ENCODE results near the gene TRPV5.
"Not testable (repeated sequence)": the region's sequence is repeated elsewhere in the genome, so short reads cannot be mapped to it uniquely, and the experiment has no call there.

The TRPV5 gene

DNA sequence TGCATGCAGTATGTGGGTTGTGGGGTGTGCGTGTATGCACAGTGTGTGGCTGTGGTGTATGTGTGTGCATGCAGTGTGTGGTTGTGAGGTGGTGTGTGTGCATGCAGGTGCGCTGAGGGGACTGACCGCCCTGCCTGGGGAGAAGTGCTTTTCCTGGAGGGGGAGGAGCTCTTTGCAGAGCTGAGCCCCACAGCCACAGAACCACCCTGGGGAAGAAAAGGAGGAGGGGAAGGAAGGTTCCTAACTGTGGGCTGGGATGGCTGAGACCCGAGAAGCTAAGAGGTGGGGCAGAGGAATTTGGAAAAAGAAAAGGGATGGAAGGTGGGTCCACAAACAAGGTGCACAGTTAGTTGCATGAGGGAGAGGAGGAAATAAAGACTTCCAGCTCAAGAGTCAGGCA, at the start of gene TRPV5:
TSS of gene TRPV5 (minus strand) at position 123 of the 400 bp plus-strand sequence. CDS start 287 bp downstream, outside the sequence.
- no peaks in the 10 kb centered on the region for H3K36me3 ChIP-seq (replicated peaks)
- H3K27me3 ChIP-seq (ENCODE audit: low read depth) = no peaks in the 10 kb centered on the region
- no peak within 1 kb of the TSS for H3K4me3 ChIP-seq
- no peak for DNase-seq (ENCODE audit: low spot score in 2 of 2)
- H3K4me1 ChIP-seq = no peaks in the 10 kb centered on the region
- no peaks in the 10 kb centered on the region for H3K9me3 ChIP-seq
- in situ Hi-C loops (cut with MboI; ENCODE audit: low sequenced_read_pairs) = no loop called here

DNA sequence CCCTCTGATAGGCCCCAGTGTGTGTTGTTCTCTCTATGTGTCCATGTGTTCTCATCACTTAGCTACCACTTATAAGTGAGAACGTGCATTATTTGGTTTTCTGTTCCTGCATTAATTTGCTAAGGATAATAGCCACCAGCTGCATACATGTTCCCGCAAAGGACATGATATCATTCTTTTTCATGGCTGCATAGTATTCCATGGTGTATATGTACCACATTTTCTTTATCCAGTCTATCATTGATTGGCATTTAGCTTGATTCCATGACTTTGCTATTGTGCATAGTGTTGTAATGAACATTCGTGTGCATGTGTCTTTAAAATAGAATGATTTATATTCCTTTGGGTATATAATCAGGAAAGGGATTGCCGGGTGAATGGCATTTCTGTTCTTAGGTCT, 44.9 kb upstream of the TRPV5 start:
- H3K4me1 ChIP-seq; in situ Hi-C loops (cut with MboI; ENCODE audit: low sequenced_read_pairs); DNase-seq (ENCODE audit: low spot score in 2 of 2); H3K36me3 ChIP-seq (replicated peaks); H3K9me3 ChIP-seq; H3K27me3 ChIP-seq (ENCODE audit: low read depth); H3K4me3 ChIP-seq: not testable (repeated sequence)

DNA sequence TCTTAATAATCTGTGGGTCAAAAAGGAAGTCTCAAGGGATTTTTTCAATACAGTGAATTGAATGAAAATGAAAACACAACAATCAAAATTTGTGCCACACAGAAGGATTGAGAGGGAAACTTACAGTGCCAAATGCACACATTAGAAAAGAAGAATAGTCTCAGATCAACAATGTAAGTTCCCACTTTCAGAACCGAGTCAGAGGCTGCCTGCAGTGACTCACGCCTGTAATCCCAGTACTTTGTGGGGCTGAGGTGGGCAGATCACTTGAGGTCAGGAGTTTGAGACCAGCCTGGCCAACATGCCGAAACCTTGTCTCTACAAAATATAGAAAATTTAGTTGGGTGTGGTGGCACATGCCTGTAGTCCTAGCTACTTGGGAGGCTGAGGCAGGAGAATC, 41.1 kb upstream of the TRPV5 start:
- no peak for DNase-seq (ENCODE audit: low spot score in 2 of 2)
- Histone ChIP-seq H3K36me3 (replicated peaks) (no peaks in the 10 kb centered on the region), H3K27me3 (ENCODE audit: low read depth) (no peaks in the 10 kb centered on the region), H3K4me3 (no peak overlapping the region), H3K9me3 (no peaks in the 10 kb centered on the region), H3K4me1 (no peaks in the 10 kb centered on the region)
- in situ Hi-C loops (cut with MboI; ENCODE audit: low sequenced_read_pairs) = no loop called here

- Histone ChIP-seq H3K27me3 (ENCODE audit: low read depth) (0 out of 2 replicates have a peak, but pooled peaks cover 2% of the 10 kb centered on the region), H3K4me1 (no peaks in the 10 kb centered on the region), H3K36me3 (replicated peaks) (no peaks in the 10 kb centered on the region), H3K9me3 (no peaks in the 10 kb centered on the region), H3K4me3 (no peak overlapping the region)
- no peak for DNase-seq (ENCODE audit: low spot score in 2 of 2)
- in situ Hi-C loops (cut with MboI; ENCODE audit: low sequenced_read_pairs) = no loop called here
Measured at GRCh38 chr7:142969183-142969582, 35.6 kb upstream of the TRPV5 start.

GRCh38 chr7:142968229-142968628, 34.7 kb upstream of the TRPV5 start:
- Histone ChIP-seq H3K4me3 (no peak overlapping the region), H3K4me1 (no peaks in the 10 kb centered on the region), H3K9me3 (no peaks in the 10 kb centered on the region), H3K36me3 (replicated peaks) (no peaks in the 10 kb centered on the region), H3K27me3 (ENCODE audit: low read depth) (0 out of 2 replicates have a peak, but pooled peaks cover 2% of the 10 kb centered on the region)
- in situ Hi-C loops (cut with MboI; ENCODE audit: low sequenced_read_pairs) = no loop called here
- DNase-seq (ENCODE audit: low spot score in 2 of 2) = no peak

GRCh38 chr7:142964502-142965246, 31.1 kb upstream of the TRPV5 start:
- H3K4me1 ChIP-seq = no peaks in the 10 kb centered on the region
- no peak for DNase-seq (ENCODE audit: low spot score in 2 of 2)
- in situ Hi-C loops (cut with MboI; ENCODE audit: low sequenced_read_pairs) = no loop called here
- H3K27me3 ChIP-seq (ENCODE audit: low read depth) = 0 out of 2 replicates have a peak, but pooled peaks cover 2% of the 10 kb centered on the region
- no peak overlapping the region for H3K4me3 ChIP-seq
- H3K9me3 ChIP-seq = no peaks in the 10 kb centered on the region
- no peaks in the 10 kb centered on the region for H3K36me3 ChIP-seq (replicated peaks)

GRCh38 chr7:142963993-142964392, 30.4 kb upstream of the TRPV5 start:
- Histone ChIP-seq H3K4me1 (no peaks in the 10 kb centered on the region), H3K9me3 (no peaks in the 10 kb centered on the region), H3K27me3 (ENCODE audit: low read depth) (0 out of 2 replicates have a peak, but pooled peaks cover 2% of the 10 kb centered on the region), H3K36me3 (replicated peaks) (no peaks in the 10 kb centered on the region), H3K4me3 (no peak overlapping the region)
- DNase-seq (ENCODE audit: low spot score in 2 of 2) = no peak
- in situ Hi-C loops (cut with MboI; ENCODE audit: low sequenced_read_pairs) = no loop called here

- in situ Hi-C loops (cut with MboI; ENCODE audit: low sequenced_read_pairs) = no loop called here
Measured at GRCh38 chr7:142962991-142963390, 29.4 kb upstream of the TRPV5 start.

DNA sequence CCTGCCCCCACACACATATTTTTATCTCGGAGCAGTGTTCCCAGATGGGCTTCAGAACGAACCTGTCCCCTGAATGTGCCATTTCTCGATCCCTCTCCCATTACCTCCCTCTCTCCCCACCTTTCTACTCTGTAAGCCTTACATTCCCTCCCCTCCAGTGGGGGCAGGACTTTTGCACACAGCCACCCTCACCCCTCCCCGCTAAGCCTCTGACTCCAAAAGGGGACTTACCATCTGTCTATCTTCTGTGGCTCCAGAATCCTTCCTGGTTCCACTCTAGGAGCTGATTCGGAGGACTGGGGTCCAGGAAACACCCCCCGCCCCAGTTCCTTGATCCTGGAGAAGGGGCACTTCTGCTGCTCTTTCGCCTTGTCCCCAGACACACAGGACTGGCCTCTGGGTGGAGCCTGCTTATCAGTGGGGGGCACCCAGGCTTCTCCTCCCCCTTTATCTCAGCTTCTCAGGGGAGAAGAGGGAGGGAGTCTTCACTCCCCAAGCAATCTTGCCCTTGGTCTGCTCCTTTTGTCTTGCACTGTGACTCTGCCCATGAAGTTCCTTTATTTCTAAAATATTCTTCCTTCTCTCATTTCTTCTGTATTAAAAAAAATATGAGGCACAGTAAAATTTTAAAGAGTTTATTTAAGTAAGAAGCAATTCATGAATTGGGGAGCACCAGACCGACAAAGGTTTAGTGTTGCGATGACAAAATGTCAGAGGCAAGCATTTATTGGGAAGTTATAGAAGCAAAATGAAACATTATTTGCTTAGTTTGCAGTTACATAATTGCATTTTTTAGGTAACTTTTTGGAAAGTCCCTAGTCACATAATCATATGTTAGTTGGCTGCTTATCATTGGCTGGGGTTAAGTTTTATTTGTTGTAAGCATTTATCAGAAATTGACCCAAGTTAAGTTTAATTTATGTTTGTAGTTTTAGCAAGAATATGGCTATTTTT, 28.7 kb upstream of the TRPV5 start, which contains the start of gene KEL:
TSS of gene KEL (minus strand) at position 391 of the 954 bp plus-strand sequence. CDS start at position 234, 157 bp downstream.
- H3K4me1 ChIP-seq = peaks cover 3% of the 10 kb centered on the region; the same call in 1 of the 2 replicates
- DNase-seq (ENCODE audit: low spot score in 2 of 2) = no peak
- H3K27me3 ChIP-seq (ENCODE audit: low read depth) = 0 out of 2 replicates have a peak, but pooled peaks cover 2% of the 10 kb centered on the region
- no peak within 1 kb of the TSS for H3K4me3 ChIP-seq
- no peaks in the 10 kb centered on the region for H3K36me3 ChIP-seq (replicated peaks)
- in situ Hi-C loops (cut with MboI; ENCODE audit: low sequenced_read_pairs) = no loop called here
- H3K9me3 ChIP-seq = no peaks in the 10 kb centered on the region

More at GRCh38 chr7:142962991-142963390, 29.4 kb upstream of the TRPV5 start:
- Histone ChIP-seq H3K9me3 (no peaks in the 10 kb centered on the region), H3K27me3 (ENCODE audit: low read depth) (0 out of 2 replicates have a peak, but pooled peaks cover 2% of the 10 kb centered on the region), H3K4me1 (peaks cover 3% of the 10 kb centered on the region; the same call in 1 of the 2 replicates), H3K36me3 (replicated peaks) (no peaks in the 10 kb centered on the region), H3K4me3 (no peak overlapping the region)
- DNase-seq (ENCODE audit: low spot score in 2 of 2) = no peak

GRCh38 chr7:142961595-142961972, 28.0 kb upstream of the TRPV5 start:
- Histone ChIP-seq H3K4me1 (peaks cover 3% of the 10 kb centered on the region; the same call in 1 of the 2 replicates), H3K27me3 (ENCODE audit: low read depth) (0 out of 2 replicates have a peak, but pooled peaks cover 2% of the 10 kb centered on the region), H3K4me3 (no peak overlapping the region), H3K9me3 (no peaks in the 10 kb centered on the region), H3K36me3 (replicated peaks) (no peaks in the 10 kb centered on the region)
- DNase-seq (ENCODE audit: low spot score in 2 of 2) = no peak
- in situ Hi-C loops (cut with MboI; ENCODE audit: low sequenced_read_pairs) = no loop called here

- no peak for DNase-seq (ENCODE audit: low spot score in 2 of 2)
- in situ Hi-C loops (cut with MboI; ENCODE audit: low sequenced_read_pairs) = no loop called here
- Histone ChIP-seq H3K36me3 (replicated peaks) (no peaks in the 10 kb centered on the region), H3K4me3 (no peak overlapping the region), H3K4me1 (peaks cover 3% of the 10 kb centered on the region; the same call in 1 of the 2 replicates), H3K9me3 (no peaks in the 10 kb centered on the region), H3K27me3 (ENCODE audit: low read depth) (0 out of 2 replicates have a peak, but pooled peaks cover 2% of the 10 kb centered on the region)
Measured at GRCh38 chr7:142960955-142961512, 27.5 kb upstream of the TRPV5 start.

- Histone ChIP-seq H3K9me3 (no peaks in the 10 kb centered on the region), H3K36me3 (replicated peaks) (no peaks in the 10 kb centered on the region), H3K4me3 (no peak overlapping the region), H3K4me1 (peaks cover 3% of the 10 kb centered on the region; the same call in 1 of the 2 replicates), H3K27me3 (ENCODE audit: low read depth) (no peaks in the 10 kb centered on the region)
- DNase-seq (ENCODE audit: low spot score in 2 of 2) = no peak
- in situ Hi-C loops (cut with MboI; ENCODE audit: low sequenced_read_pairs) = no loop called here
Measured at GRCh38 chr7:142959202-142959601, 25.7 kb upstream of the TRPV5 start.

DNA sequence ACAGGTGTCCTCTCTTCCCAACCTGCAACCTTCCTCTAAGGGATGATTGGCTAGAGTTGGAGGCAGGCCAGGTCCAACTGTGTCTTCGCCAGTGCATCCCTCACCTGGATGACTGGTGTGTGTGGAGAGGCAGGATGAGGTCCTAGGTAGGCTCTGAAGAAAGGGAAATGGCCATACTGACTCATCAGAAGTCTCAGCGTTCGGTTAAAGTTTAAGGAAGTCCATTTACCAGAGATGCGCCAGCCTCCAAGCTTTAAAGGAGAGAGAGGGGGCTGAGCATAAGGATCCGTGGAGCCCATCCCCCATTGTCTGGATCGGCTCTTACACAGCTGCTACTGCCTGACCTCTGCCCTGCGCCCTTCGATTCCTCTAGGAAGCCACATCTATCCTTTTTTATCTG, 24.2 kb upstream of the TRPV5 start:
- no peak for DNase-seq (ENCODE audit: low spot score in 2 of 2)
- Histone ChIP-seq H3K4me1 (peaks cover 3% of the 10 kb centered on the region; the same call in 1 of the 2 replicates), H3K27me3 (ENCODE audit: low read depth) (no peaks in the 10 kb centered on the region), H3K9me3 (no peaks in the 10 kb centered on the region), H3K4me3 (no peak overlapping the region), H3K36me3 (replicated peaks) (no peaks in the 10 kb centered on the region)
- in situ Hi-C loops (cut with MboI; ENCODE audit: low sequenced_read_pairs) = no loop called here

All from HAP-1 (cell line).